Measurements from ENCODE around the gene ANKMY2.

- TF ChIP-seq REST (tag by site-specific recombination; IDR thresholded peaks at IDR 0.05), result no peak
- TF ChIP-seq CTCF (tag by site-specific recombination; IDR thresholded peaks at IDR 0.05), result no peak
- TF ChIP-seq ZNF426 (tag by site-specific recombination; IDR thresholded peaks at IDR 0.05), result no peak
- TF ChIP-seq ZNF366 (tag by site-specific recombination; conservative IDR thresholded peaks at IDR 0.05), result no peak
- no peak for TF ChIP-seq ZNF311 (tag by site-specific recombination; IDR thresholded peaks at IDR 0.05; ENCODE audit: borderline replicate concordance)
- no peak for TF ChIP-seq ZNF23 (tag by site-specific recombination; IDR thresholded peaks at IDR 0.05; ENCODE audit: borderline replicate concordance)
- TF ChIP-seq PBX3 (CRISPR knock-in tag; IDR thresholded peaks at IDR 0.05), result no peak
- no peak for TF ChIP-seq ZNF274 (IDR thresholded peaks at IDR 0.05; ENCODE audit: low read length)
- no peak for TF ChIP-seq ZNF274 (tag by site-specific recombination; IDR thresholded peaks at IDR 0.05; ENCODE audit: borderline replicate concordance)
- no peak for TF ChIP-seq YY1 (tag by site-specific recombination; IDR thresholded peaks at IDR 0.05)
These were observed 42.7 kb upstream of the ANKMY2 start for GRCh38 chr7:16688249-16688648.
